ENCODE results near the gene FAM83F.
"Not testable (repeated sequence)": the region's sequence is repeated elsewhere in the genome, so short reads cannot be mapped to it uniquely, and the experiment has no call there.

FAM83F gene

DNA sequence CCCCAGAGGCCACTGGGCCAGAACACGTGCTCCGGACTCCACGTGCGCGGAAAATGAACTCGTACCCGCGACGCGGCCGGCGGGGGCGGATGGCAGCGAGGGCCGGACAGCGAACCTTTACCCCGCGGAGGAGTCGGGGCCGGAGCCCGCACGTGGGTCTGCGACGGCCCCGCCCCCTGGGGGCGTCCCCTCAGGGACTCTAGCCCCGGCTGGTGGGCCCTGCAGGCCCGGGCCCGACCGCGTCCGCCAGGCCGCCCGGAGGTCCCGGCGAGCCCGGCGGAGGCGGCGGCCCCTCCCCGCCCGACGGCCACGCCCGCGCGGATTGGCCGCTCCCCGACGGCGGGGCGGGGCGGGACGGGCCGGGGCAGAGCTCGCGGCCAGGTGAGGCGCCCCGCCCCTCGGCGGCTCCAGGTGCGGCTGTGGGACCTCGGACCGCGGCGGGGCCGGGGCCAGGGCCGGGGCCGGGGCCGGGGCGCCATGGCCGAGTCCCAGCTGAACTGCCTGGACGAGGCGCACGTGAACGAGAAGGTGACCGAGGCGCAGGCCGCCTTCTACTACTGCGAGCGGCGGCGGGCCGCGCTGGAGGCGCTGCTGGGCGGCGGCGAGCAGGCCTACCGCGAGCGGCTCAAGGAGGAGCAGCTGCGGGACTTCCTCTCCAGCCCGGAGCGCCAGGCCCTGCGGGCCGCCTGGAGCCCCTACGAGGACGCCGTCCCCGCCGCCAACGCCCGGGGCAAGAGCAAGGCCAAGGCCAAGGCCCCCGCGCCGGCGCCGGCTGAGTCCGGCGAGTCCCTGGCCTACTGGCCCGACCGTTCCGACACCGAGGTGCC lies at the start of gene FAM83F:
Gene FAM83F, plus strand, starts transcription at position 389 of the 827 bp plus-strand sequence. Its CDS starts 89 bp downstream, at position 478.
- no peak for DNase-seq (ENCODE audit: low read depth)

DNA sequence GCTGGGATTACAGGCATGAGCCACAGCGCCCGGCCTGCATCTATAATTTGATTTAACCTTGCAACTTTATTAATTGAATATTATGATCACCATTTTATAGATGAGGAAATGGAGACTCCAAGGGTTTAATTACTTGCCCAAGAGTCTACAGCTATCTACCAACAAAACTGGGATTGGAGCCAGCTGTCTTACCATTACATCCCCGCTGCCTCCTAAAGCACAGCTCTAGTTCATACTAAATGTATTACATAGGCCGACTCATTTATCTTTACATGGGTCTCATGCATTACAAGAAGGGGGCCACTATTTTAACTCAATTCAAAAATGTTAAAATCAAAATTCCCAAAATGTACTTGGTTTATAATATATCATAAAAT lies 48.6 kb upstream of the FAM83F start:
- no peak for DNase-seq (ENCODE audit: low read depth)

DNA sequence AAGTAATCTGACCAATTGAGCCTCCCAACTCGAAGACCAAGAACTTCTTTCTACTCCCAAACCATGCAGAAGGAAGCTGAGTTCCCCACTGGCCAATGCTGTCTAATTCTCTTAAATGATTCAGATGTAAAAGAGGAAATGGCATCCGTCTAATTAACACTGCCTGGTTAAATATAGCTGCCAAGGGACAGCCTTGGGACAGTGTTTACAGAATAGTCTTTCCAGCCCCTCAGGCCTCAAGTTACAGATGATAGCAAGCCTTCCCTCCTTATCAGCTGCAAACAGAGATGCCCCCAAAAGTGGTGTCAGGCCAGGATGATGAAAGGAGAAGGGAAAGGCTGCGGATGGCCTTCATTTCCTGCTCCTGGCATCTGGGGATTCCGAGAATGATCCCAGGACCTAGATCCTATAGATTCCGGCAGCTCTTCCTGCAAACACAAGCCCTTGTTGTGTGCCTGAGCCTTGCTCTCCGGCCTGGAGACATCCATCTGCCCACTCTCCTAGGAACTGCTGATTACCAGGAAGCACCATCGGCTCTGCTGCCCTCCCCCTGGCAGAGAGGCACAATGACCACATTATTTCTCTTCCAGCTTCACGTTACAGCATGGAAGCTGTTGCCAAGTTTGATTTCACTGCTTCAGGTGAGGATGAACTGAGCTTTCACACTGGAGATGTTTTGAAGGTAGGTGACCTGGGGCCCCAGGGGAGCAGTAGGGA lies 48.1 kb upstream of the FAM83F start:
- no peak for DNase-seq (ENCODE audit: low read depth)

- DNase-seq (ENCODE audit: low read depth): no peak
These were observed 47.2 kb upstream of the FAM83F start for GRCh38 chr22:39947220-39948216.

DNA sequence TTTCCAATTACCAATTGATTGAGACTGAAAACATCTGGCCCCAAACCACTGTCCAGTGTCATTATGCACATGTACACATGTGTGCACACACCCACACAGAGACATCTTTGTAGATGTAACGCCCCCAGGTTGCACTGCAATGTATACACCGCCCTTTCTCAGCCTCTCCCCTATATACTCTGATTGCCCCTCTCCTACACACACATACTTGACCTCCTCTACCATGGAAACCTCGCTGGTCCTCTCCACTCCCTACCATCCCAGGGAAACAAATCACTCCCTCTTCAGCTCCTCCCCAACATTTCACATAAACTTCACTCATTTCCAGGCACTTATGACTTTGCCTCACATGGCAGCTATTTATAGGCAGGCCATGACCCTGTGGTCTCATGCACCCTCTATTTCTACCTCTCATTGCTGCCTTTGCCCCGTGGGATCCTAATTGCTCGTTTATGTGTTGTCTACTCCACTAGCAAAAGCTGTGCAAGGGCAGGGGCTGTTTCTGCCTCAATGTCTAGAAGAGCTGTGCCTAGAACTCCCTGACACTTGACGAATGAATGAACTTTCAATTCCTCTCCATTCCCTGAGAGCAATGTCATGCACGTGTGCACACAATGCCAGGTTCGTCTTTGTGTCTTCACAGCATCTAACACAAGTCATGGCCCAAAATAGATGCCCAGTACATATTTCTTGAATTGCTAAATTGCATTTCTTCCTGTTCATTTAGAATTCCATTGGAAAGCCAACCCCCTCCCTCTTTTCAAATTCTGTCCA lies 44.6 kb upstream of the FAM83F start:
- no peak for DNase-seq (ENCODE audit: low read depth)

DNA sequence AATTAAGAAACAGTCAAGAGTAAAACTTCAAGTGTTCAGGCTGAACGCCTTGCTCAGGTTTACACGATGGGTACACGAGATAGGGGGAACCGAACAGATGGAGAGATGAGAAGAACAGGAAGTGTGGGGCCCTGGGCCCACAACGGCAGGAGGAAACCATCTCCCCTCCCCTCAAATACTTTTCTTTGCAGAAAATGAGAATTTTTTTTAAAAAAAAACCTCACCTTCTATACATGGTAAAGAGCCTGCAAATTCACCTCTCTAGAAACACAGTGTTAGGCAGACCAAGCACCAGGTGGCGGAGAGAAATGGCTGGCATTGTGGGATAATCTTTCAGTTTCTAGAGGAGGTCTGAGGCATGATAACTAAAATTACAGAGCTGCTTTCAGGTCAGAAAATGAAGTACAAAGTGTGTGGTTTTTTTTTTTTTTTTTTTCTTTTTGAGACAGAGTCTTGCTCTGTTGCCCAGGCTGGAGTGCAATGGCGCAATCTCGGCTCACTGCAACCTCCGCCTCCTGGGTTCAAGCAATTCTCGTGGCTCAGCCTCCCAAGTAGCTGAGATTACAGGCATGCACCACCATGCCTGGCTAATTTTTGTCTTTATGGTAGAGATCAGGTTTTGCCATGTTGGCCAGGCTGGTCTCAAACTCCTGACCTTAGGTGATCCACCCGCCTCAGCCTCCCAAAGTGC lies 43.0 kb upstream of the FAM83F start:
- DNase-seq (ENCODE audit: low read depth): not testable (repeated sequence)

GRCh38 chr22:39952347-39952746 lies 42.4 kb upstream of the FAM83F start:
- no peak for DNase-seq (ENCODE audit: low read depth)

DNA sequence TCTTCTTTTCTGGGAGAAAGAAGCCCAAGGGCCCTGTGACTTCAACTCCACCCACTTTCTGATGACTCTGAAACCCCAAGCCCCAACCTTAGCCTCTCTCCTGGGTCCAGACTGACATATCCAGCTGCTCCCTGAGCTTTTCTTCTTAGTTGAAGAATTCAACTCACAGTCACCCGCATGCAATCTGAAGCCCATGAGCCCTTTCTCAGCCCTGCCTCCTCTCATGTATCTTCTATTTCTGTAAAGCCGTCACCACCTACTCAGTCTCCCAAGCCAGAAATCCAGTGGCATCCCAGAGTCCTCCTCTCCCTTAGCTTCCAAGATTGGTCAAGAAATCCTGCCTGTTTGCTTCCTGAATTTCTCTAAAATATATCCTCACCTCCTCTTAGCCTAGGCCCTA lies 41.7 kb upstream of the FAM83F start:
- DNase-seq (ENCODE audit: low read depth): no peak

- no peak for DNase-seq (ENCODE audit: low read depth)
These were observed 40.1 kb upstream of the FAM83F start for GRCh38 chr22:39954584-39955055.

GRCh38 chr22:39955675-39956074 lies 39.1 kb upstream of the FAM83F start:
- DNase-seq (ENCODE audit: low read depth): no peak

GRCh38 chr22:39956932-39957664 lies 37.7 kb upstream of the FAM83F start:
- no peak for DNase-seq (ENCODE audit: low read depth)

- DNase-seq (ENCODE audit: low read depth): no peak
These were observed 36.6 kb upstream of the FAM83F start for GRCh38 chr22:39958009-39958711.

GRCh38 chr22:39958949-39959639 lies 35.7 kb upstream of the FAM83F start:
- DNase-seq (ENCODE audit: low read depth): no peak

DNA sequence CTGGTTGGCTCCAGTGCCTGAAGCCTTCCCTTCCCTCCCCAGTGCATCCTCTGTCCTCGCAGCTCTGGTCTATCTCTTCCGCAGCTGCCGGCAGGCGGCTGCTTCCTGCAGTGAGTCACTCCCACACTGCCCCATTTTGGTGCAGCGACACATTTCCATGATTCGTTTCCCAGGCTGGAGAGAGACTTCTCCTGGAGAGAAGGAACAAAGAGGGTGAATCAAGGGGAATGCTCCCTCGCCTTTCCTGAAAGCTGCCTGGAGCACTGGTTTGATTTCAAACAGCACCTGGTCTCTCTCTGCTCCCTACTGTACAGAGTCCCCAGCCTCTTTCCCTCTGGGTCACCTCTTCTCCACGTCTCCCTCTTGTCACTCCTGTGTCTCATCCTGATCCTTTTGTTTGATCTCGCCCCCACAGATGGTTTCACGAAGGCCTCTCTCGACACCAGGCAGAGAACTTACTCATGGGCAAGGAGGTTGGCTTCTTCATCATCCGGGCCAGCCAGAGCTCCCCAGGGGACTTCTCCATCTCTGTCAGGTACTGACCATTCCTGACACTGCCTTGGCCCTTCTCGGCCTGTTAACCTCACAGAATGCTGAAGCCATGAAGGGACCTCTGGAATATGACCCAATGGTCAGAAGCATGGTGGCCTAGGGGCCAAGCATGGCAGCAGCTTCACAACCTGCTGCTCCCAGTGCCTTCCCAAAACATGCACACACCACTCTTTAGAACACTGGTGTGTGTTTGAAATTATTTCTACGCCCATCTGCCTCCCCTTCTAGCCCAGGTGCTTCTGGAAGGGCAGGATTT lies 34.9 kb upstream of the FAM83F start, which contains the start of gene TMA7B:
Gene TMA7B, plus strand, starts transcription at position 758 of the 808 bp plus-strand sequence. CDS start 3,978 bp downstream, outside the sequence.
- DNase-seq (ENCODE audit: low read depth): no peak

- peak; percentile 25 for DNase-seq (ENCODE audit: low read depth)
These were observed 33.7 kb upstream of the FAM83F start for GRCh38 chr22:39960791-39961746.

- DNase-seq (ENCODE audit: low read depth): no peak
These were observed 32.7 kb upstream of the FAM83F start for GRCh38 chr22:39962071-39962470.

Measured in stimulated activated CD8-positive, alpha-beta memory T cell treated with anti-CD3 and anti-CD28 coated beads, Interleukin-15, amount 100 ng/mL, for 1 hour (primary cell).